ENCODE results near the gene FHAD1. TPM values are rescaled to one million over a fixed set of nuclear protein-coding genes. Genes with fewer than 3 reads are reported as not detected.

FHAD1 gene
- total and polyA plus RNA-seq, 4 donors, result under 0.01 to 0.13 (median 0.05) TPM; not detected in 1

- H3K27me3 ChIP-seq (ENCODE audit: control insufficient read depth in 4 of 4, insufficient read depth in 4 of 4, low read length in 3 of 4), result no peaks in the 10 kb centered on the region
- no peak overlapping the region for H3K4me3 ChIP-seq (ENCODE audit: low read depth in 1 of 3, low read length in 3 of 3)
- TF ChIP-seq HNF4A (conservative IDR thresholded peaks at IDR 0.05), result no peak
- no peak for TF ChIP-seq RAD21 (IDR thresholded peaks at IDR 0.05)
- TF ChIP-seq REST (IDR thresholded peaks at IDR 0.05), result no peak
- no peak for TF ChIP-seq EGR1 (IDR thresholded peaks at IDR 0.05; ENCODE audit: low read depth in 2 of 2)
- TF ChIP-seq JUND (IDR thresholded peaks at IDR 0.05), result no peak
- TF ChIP-seq GABPA (IDR thresholded peaks at IDR 0.05 in 1 of 2, conservative IDR thresholded peaks at IDR 0.05 in 1 of 2), result no peak
- no peak for TF ChIP-seq FOXA1 (IDR thresholded peaks at IDR 0.05)
- TF ChIP-seq TAF1 (conservative IDR thresholded peaks at IDR 0.05), result no peak
- TF ChIP-seq RXRA (IDR thresholded peaks at IDR 0.05), result no peak
- TF ChIP-seq MAX (IDR thresholded peaks at IDR 0.05), result no peak
- no peak for TF ChIP-seq ZBTB33 (IDR thresholded peaks at IDR 0.05)
- TF ChIP-seq SP1 (IDR thresholded peaks at IDR 0.05), result no peak
- TF ChIP-seq CTCF (IDR thresholded peaks at IDR 0.05; ENCODE audit: low read depth, low read length, missing input control), result no peak
- no peak for TF ChIP-seq NR2F2 (IDR thresholded peaks at IDR 0.05)
- TF ChIP-seq FOXA2 (IDR thresholded peaks at IDR 0.05), result no peak
- no peak for TF ChIP-seq YY1 (IDR thresholded peaks at IDR 0.05)
- no peak for TF ChIP-seq HNF4G (IDR thresholded peaks at IDR 0.05)
- H3K36me3 ChIP-seq (ENCODE audit: control insufficient read depth in 4 of 4, insufficient read depth in 3 of 4, low read depth in 1 of 4, low read length in 3 of 4), result no peaks in the 10 kb centered on the region
- H3K9me3 ChIP-seq (ENCODE audit: control insufficient read depth in 4 of 4, low read length in 3 of 4), result peaks cover 0 to 3% (median 0%) of the 10 kb centered on the region in 4 donors
- no peak overlapping the region for H3K27ac ChIP-seq (ENCODE audit: low read depth in 1 of 2, low read length in 2 of 2)
- H3K4me1 ChIP-seq (ENCODE audit: control insufficient read depth in 4 of 4, insufficient read depth in 4 of 4, low read length in 3 of 4), result no peaks in the 10 kb centered on the region
- no peak overlapping the region for H3K9ac ChIP-seq (ENCODE audit: low read depth in 1 of 2, low read length in 2 of 2)
- no peak for DNase-seq (ENCODE audit: low spot score)
- WGBS, result 80% methylated on average over 9 of the region's 9 CpGs
Observed at GRCh38 chr1:15287035-15287979, 40.3 kb downstream of the FHAD1 start.

All from liver (tissue), 9 donors.